ENCODE measurements around the gene TOPORS.
"Not testable (repeated sequence)": the region's sequence is repeated elsewhere in the genome, so short reads cannot be mapped to it uniquely, and the experiment has no call there.

Gene TOPORS

DNA sequence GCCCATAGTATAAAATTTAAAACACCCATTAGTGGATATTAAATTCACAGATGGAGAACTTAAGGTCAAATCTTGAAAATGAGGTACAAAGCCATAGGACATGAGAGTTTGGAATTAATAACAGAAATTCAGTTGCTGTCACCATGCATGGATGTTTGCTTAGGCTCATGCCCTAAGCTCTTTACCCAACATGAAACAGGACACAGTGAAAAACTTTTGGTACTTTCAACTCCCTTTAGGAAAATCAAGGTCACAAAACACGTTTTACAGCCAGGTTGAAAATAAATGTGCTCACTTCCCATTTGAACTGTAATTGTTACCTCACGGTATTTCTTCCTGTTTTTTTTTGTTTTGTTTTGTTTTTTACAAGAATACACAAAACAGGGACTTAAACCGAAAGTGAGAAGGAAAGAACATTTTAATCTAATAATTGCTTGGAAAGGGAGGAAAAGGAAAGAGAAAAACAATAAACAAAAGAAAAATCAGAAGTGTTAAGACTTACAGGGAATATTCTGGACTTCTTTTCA, 6.1 kb upstream of the TOPORS start:
- DNase-seq: no peak

DNA sequence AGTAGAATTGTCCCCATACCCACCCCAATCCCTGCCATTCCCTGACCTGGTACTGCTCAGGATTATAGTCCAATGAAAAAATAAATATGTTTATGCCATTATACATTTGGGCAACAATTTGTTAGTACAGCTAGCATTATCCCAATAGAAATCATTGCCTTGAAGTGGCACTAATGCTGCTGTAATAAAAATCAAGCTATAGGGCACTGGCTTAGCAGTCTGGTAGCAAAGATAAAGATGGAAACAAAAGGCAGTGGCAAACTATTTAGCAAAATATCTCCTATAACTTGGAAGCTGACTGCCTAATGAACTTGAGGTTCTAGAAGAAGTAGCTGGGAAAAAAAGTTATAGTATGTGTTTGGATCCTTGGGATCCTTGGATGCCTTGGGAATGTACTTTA, 2.2 kb upstream of the TOPORS start:
- no peak for DNase-seq

DNA sequence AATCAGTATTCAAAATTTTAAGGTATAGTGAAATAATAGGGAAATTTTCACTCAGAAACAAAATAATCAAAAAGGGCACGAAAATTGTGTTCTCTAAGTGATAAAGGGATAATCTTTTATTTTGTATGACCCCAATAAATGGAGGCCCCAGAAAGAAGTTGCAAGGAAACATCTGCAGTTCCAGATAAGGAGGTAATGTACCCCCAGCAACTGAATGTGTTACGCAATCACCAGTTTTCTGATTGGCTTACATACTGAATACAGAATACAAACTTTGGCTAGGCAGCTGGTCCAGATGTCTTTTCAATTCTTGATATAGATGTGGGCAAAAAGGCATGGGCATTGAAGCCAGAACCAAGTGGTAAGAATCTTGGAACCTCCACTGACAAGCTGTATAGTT, 1.7 kb upstream of the TOPORS start:
- no peak for DNase-seq

DNA sequence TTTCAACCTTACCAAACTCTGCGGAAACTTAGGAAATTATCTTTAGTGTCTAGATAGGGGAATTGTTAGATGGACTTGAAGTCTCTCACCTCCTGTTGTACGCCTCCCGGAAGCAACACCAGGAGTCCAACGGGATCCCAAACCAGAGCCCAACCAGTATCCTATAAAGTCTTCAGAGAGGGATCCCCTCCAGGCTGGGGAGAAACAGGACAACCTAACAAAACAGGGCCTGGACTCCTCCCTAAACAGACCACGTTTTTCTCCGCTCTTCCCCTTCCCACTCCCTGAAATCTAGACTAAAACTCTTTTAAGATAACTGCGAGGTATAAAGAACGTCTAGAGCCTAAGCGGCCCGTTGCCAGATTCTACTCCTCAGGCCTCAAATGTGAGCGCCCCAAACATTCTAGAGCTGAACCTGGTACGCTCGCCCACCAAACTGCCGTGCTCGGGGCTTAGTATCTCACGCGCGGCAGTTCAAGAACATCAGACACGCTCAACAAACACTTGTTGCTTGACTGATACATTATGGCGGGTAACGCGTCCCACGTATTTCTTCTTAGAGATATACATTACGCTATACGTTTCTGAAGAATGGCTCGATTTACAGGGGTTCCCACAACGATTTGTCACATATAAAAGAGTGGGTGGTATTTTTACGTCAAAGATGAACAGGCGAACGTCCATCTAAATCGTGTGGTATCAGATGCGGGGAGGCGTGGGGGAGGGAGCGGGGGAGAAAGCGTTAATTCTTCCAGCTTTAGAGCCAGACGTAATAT, 922 bp downstream of the TOPORS start:
- DNase-seq: peak; percentile 13

DNA sequence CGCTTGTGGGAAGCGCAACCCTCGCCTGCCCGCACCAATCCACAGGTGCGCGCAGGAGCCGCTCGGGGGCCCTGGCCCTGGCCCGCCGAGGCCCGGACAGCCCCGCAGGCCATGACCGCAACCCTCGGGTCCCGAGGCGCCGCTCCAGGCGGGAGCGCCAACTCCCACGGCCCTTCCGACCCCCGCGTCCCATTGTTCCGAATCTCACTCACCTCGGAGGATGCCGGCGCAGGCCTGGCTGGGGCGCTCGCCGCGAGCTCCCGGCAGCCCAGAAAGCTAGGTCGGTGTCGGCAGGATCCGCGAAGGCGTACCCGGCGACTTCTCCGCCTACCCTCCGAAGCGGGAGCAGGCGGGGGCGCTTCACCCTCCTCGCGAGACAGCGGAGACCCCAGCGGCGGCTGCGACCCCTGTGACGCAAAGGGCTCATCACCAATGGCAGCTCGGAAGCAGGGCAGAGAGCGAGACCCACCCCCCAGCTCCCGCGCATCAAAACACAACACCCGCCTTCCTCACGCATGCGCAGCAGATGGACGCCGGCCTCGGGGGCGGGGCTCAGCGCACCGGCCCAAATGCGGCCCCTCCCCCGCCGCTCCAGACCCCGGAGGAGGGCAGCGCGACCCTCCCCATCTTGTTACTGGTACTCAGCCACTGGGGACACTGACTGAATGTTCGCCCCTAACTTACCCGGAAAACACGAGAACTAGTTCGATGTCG, 1.7 kb downstream of the TOPORS start:
- peak; percentile 77 for DNase-seq

DNA sequence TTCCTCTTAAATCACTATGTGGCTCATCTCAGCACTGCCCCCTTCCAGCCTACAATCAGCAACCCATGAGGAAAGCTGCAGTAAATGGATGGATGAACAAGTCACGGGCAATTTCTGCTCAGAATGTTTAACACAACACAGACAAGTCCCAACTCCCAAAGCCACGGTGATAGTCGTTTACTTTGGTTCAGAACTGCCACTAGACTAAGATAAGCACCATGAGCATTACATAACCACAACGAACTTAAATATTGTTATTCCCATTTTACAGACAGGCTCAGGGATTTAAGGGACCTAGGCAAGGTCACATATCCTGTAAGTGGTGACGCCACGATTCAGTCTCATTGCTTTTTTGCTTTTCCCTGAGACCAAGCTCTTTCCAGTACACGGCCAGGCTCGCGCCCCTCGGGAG, 2.2 kb downstream of the TOPORS start:
- DNase-seq: no peak

DNA sequence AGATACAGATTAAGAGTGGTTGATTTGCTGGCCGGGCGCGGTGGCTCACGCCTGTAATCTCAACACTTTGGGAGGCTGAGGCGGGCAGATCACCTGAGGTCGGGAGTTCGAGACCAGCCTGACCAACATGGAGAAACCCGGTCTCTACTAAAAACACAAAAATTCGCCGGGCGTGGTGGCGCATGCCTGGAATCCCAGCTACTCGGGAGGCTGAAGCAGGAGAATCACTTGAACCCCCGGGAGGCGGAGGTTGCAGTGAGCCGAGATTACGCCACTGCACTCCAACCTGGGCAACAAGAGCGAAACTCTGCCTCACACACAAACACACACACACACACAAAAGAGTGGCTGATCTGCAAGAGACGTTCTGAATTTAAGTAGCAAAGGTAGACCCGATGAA, 4.2 kb downstream of the TOPORS start:
- DNase-seq: not testable (repeated sequence)

DNA sequence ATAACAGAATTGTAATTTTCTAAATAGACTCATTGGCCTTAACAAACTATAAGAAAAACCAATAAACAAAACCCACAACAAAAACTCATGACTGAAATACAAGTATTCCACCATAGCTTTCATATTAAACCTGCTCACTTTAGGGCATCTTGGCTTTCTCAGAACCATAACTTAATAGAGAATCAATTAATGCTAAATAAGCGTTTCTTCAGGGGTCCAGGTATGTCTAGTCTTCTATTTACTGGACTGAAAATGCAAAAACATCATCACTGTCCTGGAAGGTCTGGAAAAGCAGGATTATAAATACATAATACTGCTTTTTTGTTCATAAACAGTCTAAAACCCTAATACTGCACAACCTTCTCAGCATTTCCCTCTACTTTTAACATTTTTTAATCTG, 6.5 kb downstream of the TOPORS start:
- DNase-seq: no peak

DNA sequence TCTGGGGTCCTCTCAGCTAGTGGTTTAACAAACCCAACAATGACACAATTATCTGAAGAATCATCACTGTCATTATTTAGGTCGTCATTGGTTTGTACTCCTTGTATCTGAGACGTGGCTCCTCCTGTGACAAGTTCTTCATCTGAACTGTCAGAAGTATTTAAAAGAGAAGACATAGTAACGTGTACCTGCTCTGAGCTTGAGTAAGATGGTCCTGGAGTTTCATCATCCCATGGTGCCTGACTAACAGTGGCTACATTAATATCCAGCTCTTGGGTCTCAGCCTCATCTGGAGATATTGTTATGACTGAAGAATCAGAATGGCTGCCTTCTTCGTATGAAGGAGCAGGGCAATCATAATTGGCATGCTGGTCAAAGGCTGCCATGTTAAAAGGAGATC, 9.3 kb downstream of the TOPORS start:
- DNase-seq: no peak

DNA sequence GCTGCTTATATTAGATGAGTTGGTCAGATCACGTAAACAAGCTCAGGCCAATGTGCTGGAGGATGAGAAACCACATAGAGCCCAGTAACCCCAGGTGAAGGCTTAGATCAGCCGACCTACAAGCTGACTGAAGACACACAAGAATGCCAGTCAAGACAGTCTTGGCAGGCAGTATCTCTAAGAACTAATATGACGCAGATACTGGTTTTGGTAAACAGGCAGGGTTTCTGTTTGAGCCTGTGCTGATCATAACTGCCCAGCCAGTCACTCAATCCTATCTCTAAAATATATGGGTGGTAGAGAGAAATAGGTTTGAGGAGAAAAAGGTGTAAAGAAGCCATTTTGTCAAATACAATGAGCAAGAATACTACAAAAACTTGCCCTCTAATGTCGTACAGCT, 18.6 kb downstream of the TOPORS start:
- DNase-seq: no peak

DNA sequence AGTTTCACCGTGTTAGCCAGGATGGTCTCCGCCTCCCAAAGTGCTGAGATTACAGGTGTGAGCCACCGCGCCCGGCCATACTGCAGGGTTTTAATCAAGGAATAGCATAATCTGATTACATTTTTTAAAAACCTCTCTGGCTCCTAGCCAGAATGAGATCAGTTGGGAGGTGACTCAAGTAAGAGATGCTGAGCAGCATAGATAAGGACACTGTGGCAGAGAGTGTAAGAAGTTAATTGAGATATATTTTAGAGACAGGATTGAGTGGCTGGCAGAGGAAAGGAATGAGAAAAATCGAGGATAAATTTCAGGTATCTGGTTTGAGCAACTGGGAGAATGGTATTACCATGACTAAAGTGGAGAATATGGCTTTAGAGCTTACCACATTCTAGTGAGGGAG, 19.1 kb downstream of the TOPORS start:
- DNase-seq: no peak

DNA sequence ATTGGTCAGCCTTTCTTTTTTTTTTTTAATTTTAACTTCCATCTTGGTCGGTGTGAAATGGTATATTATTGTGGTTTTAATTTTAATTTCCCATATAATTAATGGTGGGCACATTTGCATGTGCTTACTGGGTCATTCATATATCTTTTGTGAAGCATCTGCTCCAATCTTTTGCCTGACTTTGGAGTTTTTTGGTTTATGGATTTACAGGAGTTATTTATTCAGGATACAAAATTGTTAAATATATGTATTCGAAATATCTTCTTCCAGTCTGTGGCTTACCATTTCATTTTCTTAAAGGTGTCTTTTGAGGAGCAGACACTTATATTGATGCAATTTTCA, 25.7 kb downstream of the TOPORS start:
- DNase-seq: no peak

DNA sequence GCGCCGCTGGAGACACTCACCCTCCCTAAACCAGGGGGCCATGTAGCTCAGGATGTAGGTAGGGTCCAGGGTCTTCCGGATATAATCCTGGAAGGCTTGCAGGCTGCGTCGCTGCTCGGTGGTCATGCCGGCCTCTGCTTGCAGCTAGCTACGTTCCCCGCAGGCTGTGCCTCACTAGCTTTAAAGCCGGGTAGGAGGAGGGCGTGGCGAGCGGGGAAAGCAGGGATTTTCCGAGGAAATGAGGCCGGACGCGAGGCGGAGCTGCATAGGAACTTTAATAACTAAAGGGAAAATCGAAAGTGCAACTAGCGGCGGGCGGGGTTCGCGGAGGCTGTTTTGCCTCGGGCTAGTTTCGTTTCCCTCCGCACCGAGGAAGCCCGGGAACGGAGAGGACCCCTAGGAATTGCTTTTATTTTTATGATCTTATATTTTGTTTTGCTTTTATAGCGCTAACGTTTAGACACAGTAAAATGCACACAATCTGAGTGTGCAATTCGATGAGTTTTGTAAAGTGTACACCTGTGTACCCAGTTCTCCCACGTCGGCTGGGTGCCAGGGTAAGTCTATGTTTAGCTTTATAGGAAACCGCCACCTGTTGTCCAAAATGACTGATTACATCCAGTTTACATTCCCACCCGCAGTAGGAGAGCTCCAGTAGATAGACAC, 26.2 kb downstream of the TOPORS start, which contains the start of gene RIGI:
Gene RIGI, minus strand, starts transcription at position 156 of the 666 bp plus-strand sequence. Its CDS starts 30 bp downstream, at position 126.
- peak; percentile 86 for DNase-seq

DNA sequence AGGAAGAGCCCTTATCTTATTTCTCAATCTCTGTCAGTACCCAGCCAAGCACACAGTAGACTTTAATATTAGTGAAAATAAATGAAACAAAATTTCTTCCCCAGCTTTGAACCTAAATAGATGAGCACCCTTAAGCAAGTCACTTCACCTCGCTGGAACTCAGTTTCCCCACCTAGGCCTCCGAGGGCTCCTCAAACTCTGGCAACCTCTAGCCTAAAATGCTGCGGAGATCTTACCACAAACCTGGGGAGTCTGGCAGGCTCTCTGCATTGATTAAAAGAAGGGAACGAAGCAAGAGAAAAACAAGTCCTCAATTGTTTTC, 26.7 kb downstream of the TOPORS start:
- DNase-seq: no peak

DNA sequence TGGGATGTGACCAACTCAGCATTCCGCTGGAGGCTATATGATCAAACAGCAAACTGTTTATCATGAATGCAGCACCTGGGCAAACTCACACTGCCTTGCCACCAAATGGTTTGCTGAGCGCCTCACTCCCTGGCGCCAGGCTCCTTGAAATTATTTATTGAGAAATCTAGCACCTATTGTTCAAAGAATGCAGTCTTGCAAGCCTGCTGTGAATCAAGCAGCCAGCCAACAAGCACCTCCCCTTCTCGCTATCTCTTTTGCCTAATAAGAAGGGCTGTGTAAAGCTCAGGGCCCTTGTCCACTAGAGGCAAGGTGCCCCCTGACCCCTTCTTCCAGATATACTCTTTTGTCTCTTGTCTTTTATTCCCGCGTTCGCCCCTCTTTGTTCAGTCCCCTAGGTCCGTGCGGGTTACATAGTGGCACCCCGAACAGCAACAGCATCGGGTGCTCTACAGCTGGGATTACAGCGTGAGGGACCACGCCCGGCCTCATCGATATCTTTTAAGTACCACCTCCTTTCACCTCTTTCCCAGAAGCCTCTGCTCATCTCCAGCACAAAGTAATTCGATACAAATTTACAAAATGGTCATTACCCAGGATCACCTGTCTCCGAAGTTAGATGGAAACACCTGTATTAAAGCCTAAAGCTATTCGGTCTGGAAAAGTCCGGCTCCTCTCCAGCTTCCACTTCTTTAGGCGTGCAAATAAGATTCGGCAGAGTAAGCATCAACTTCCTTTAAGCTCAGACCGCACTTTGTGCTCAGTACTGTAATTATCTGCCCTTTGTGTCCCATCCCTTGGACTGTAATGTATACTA, 27.3 kb downstream of the TOPORS start:
- DNase-seq: no peak

DNA sequence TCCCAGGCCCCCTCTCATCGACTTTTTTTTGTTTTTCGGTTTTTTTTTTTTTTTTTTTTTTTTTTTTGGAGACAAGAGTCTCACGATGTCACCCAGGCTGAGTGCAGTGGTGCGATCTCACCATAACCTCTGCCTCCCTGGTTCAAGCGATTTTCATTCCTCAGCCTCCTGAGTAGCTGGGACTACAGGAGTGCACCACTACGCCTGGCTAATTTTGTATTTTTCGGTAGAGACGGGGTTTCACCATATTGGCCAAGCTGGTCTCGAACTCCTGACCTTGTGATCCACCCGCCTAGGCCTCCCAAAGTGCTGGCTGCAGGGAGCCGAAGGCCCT, 27.9 kb downstream of the TOPORS start:
- DNase-seq: not testable (repeated sequence)

DNA sequence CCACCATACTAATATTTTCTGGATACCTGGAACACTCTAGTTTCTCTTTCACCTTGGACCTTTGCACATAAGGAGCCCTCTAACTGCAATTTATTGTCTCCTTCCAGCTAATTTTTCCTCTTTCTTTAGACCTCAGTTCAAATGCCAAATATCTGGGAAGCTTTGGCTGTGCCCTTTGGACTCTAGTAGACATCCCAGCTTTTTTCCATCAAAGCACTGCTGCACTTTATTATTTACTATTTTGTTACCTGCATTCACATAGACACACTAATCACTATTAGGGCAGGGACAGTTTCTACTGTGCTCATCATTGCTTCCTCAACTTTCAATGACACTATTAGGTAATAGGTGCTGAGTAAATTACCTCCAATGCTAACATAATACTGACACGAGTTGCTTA, 28.5 kb downstream of the TOPORS start:
- DNase-seq: no peak

DNA sequence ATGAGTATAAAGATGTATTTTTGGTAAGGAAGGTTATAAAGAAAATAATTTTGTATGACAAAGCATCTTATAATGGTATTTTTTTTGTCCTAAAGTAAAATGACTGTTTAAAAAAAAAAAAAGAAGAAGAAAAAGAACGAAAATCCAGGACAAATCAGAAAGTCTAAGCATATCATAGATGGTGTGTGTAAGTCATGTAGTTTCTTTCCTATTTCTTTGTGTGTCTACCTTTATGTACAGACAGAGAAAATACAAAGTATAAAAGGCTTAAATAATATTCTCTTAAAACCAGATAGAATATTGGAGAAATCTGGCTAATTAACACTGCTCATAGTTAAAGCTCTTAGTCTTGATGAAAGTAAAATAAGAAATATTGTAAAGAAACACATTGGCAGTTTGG, 34.1 kb downstream of the TOPORS start:
- DNase-seq: no peak

DNA sequence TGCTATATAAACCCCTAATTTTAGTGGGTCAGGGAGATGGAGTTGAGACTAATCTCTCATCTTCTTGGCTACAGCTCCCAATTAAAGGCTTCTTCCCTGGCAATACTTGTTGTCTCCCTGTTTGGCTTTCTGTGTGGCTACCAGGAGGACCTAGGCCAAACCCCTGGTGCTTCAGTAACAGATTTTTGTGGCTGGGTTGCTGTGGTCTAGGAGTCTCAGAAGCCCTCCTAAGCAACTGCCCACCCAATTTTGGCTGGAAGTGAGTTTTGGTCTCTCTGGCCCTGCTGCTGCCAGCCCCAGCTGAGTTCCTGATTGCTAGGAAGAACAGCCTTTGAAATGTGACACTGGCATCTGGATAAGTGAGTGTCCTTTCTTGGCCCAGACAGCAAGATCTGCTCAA, 36.1 kb downstream of the TOPORS start:
- DNase-seq: no peak

DNA sequence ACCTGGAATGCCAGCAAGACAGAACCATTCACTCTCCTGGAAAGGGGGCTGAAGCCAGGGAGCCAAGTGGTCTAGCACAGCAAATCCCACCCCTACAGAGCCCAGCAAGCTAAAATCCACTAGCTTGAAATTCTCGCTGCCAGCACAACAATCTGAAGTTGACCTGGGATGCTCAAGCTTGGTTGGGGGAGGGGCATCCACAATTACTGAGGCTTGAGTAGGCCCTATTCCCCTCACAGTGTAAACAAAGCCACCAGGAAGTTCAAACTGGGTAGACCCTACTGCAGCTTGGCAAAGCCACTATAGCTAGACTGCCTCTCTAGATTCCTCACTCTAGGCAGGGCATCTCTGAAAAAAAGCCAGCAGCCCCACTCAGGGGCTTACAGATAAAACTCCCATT, 43.7 kb downstream of the TOPORS start:
- no peak for DNase-seq

DNA sequence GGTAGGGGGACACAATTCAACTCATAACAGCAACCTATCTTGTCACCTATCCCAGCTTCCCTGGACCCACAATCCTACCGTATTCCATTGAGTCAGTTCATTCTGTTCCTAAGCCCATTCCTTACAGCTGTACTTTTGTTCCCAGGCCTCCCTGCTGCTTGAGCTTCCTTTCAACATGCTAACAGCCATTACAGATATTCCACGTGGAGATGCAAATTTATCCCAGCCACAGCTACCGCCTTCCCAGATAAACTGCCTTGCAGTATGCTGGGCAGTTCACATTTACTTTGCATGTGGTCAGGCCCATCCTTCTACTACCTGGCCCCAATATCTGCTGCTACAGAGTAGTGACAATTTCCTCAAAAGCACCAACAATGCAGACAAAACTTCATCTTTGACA, 49.4 kb downstream of the TOPORS start:
- no peak for DNase-seq

DNA sequence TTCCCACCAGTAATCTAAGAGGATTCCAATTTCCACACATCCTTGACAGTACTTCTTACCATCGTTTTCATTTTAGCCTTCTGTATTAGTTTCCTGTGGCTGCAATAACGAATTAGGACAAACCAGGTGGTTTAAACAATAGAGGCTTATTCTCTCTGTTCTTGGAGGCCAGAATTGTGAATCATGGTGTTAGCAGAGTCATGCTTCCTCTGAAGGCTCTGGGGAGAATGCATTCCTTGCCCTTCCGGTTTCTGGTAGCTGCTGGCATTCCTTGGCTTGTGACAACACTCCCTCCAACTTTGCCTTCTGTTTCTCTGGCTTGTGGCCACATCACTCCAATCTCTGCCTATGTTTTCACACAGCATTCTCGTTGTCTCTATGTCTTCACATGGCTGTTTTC, 49.9 kb downstream of the TOPORS start:
- DNase-seq: no peak

DNA sequence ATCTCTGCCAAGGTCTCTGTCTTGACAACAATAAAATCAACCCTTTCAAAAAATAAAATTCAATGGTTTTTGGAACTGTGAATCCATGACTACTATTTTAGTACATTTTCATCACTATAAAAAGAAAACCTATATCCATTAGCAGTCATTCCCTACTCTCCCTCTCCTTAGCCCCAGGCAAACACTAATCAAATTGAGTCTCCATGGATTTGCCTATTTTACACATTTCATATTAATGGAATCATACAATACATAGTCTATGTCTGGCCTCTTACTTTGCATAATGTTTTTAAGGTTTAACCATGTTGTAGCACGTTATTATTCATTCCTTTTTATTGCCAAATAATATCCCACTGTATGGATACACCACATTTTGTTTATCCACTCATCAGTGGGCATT, 50.5 kb downstream of the TOPORS start:
- no peak for DNase-seq
